WERI-Rb-1 (cell line): Measurements from ENCODE around the gene ZFYVE21.

Source experiments
- DNase-seq: peaks from one replicate; pipeline ENCODE4 v3.0.0-alpha.2; 2020
- H3K27ac ChIP-seq: fragments of 250-450 bp; sonication (Bioruptor Pico); 2 replicates; pipeline ENCODE4 v1.5.1; 2020; ENCODE audit warnings: mild to moderate bottlenecking, moderate library complexity
- H3K27me3 ChIP-seq: fragments of 250-450 bp; sonication (Bioruptor Pico); 2 replicates; pipeline ENCODE4 v1.5.1; 2021; ENCODE audit warnings: mild to moderate bottlenecking, low read depth, moderate library complexity; ENCODE audit not compliant: insufficient read depth, severe bottlenecking
- H3K36me3 ChIP-seq: fragments of 250-450 bp; sonication (Bioruptor Pico); 2 replicates; pipeline ENCODE4 v1.5.1; 2020; ENCODE audit warnings: mild to moderate bottlenecking, moderate library complexity
- H3K4me3 ChIP-seq: 2 replicates; pipeline ENCODE4 v1.5.1; 2011; ENCODE audit warnings: low read depth, mild to moderate bottlenecking, control low read depth, low read length
- H3K9me3 ChIP-seq: fragments of 250-450 bp; sonication (Bioruptor Pico); 2 replicates; pipeline ENCODE4 v1.5.1; 2021; ENCODE audit warnings: mild to moderate bottlenecking, moderate library complexity; ENCODE audit not compliant: severe bottlenecking
- CTCF ChIP-seq: IDR thresholded peaks from 2 replicates; pipeline ENCODE4 v1.5.1; 2011; ENCODE audit warnings: low read depth, mild to moderate bottlenecking, control low read depth, inconsistent platforms, low read length

ZFYVE21 gene

GRCh38 chr14:103705118-103705503 is 10.5 kb upstream of the ZFYVE21 start:
- H3K27ac ChIP-seq: no peak overlapping the region

GRCh38 chr14:103705504-103706284 is 9.9 kb upstream of the ZFYVE21 start:
- Histone ChIP-seq H3K27me3 (no peaks in the 10 kb centered on the region), H3K27ac (no peak overlapping the region), H3K4me3 (no peak overlapping the region), H3K36me3 (peaks cover 93% of the 10 kb centered on the region), H3K9me3 (no peaks in the 10 kb centered on the region)
- no peak for TF ChIP-seq CTCF
- no peak for DNase-seq

More at GRCh38 chr14:103705118-103705503, 10.5 kb upstream of the ZFYVE21 start:
- no peak for DNase-seq
- no peak for TF ChIP-seq CTCF
- Histone ChIP-seq H3K36me3 (peaks cover 95% of the 10 kb centered on the region), H3K27me3 (no peaks in the 10 kb centered on the region), H3K9me3 (no peaks in the 10 kb centered on the region), H3K4me3 (no peak overlapping the region)

GRCh38 chr14:103706551-103707328 is 8.9 kb upstream of the ZFYVE21 start:
- no peak overlapping the region for H3K27ac ChIP-seq
- no peak overlapping the region for H3K4me3 ChIP-seq
- no peak for TF ChIP-seq CTCF
- no peak for DNase-seq
- no peaks in the 10 kb centered on the region for H3K27me3 ChIP-seq
- H3K9me3 ChIP-seq: no peaks in the 10 kb centered on the region
- H3K36me3 ChIP-seq: peaks cover 95% of the 10 kb centered on the region

- no peak overlapping the region for H3K4me3 ChIP-seq
- H3K27ac ChIP-seq: no peak overlapping the region
- no peak for DNase-seq
- no peak for TF ChIP-seq CTCF
- no peaks in the 10 kb centered on the region for H3K9me3 ChIP-seq
- H3K36me3 ChIP-seq: peaks cover 90% of the 10 kb centered on the region
- no peaks in the 10 kb centered on the region for H3K27me3 ChIP-seq
Observed at GRCh38 chr14:103707329-103708263, 8.0 kb upstream of the ZFYVE21 start.

- Histone ChIP-seq H3K4me3 (no peak overlapping the region), H3K36me3 (peaks cover 90% of the 10 kb centered on the region), H3K9me3 (no peaks in the 10 kb centered on the region), H3K27me3 (no peaks in the 10 kb centered on the region), H3K27ac (no peak overlapping the region)
- no peak for DNase-seq
- TF ChIP-seq CTCF: no peak
Observed at GRCh38 chr14:103708750-103709187, 6.8 kb upstream of the ZFYVE21 start.
